T47D (cell line): ENCODE data around the gene ZDHHC14.
"Not testable (repeated sequence)": the region's sequence is repeated elsewhere in the genome, so short reads cannot be mapped to it uniquely, and the experiment has no call there.

Experiments
- DNase-seq, 2 experiments: peaks; one replicate each; pipeline versions ENCODE4 v3.0.0 to v3.0.0-alpha.2; 2011 to 2012; ENCODE audit warnings: low read depth in 1 of 2, low spot score in 1 of 2
- JUND ChIP-seq: IDR thresholded peaks from 2 replicates; pipeline ENCODE4 v1.6.1; 2012; ENCODE audit warnings: low read depth
- in situ Hi-C: cut with HindIII; loops from 2 replicates; pipeline ENCODE4 v1.10.0; 2016; ENCODE audit warnings: low sequenced_read_pairs, low pct_unique_long_range_greater_than_20kb

ZDHHC14 gene

DNA sequence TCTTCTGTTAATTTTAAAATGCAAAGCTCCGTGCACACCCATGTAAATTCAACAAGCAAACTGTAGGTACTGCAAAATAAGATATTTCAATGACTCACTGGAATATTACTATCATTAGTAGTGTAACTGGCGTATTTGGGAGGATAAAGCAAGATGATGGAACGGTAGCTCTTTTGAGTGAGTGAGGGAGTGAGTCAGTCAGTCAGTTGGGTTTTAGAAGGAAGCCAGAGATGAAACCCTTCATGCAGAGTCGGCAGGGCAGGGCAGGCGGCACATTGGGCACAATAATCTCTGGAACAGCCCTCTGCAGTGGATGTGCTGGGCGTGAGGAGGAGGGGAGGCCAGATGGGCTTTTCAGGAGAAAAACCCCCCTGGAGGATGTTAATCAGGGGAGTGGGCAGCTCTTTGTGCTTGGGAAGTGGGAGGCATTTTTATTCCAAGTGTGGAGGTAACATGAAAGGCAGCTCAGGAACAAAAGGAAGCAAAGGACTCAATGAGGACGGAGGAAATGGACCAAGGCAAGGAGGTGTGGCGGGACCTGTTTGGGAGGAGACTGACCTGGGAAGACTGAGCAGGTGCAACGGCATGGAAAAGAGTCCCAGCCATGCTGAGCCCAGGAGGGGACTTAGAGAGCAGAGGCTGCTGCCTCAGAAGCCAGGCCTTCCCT, 171.2 kb downstream of the ZDHHC14 start:
- in situ Hi-C loops = no loop called here
- DNase-seq = no peak
- no peak for TF ChIP-seq JUND

DNA sequence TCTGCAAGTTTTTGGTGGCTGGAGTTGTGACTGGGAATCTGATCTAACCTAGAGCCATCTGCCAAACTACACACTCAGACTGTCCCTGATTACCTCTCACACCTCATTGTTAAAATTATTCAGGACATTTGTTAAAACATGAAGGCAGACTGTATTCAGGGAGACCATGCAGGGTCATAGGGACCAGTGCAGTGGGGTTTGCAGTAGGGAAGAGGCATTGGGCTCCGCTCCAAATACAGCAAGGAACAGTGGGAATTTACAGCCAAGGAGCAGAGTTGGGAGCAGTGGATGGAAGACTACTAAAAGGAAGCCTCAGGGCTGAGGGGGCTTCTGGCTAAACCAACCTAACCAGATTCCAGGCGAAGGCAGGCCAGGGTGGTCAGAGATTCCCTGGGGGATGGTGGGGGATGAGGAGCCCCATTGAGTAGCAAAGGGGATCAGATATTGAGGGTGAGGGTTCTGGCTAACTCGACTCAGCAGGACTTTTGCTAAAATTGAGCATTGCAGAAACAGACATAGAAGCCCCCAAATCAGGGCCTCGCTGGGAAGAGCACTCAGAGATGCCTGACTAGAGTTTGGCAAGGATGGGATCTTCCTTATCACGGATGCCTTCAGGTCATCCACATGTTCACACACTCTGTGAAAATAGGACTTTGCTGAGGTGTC, 172.0 kb downstream of the ZDHHC14 start:
- no peak for DNase-seq
- in situ Hi-C loops = no loop called here
- TF ChIP-seq JUND = no peak

DNA sequence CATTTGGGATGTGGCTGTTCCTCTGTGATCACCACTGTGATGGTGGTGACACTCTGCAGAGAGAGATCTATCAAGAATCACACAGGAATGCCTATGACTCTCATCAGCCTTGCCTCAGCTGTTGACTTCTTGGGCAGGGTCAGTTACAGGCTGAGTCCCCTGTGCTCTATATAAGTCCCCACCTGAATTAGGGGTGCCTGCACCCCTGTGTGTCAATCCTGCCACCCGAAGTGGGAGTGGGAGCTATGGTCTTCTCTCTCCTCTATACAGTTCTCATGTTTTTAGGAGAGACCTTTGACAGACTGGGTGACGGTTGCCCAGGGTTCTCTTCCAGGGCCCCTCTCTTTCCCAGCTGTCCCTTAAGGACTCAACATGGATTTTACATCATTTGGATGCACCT, 173.8 kb downstream of the ZDHHC14 start:
- DNase-seq = no peak
- no peak for TF ChIP-seq JUND
- in situ Hi-C loops = no loop called here

DNA sequence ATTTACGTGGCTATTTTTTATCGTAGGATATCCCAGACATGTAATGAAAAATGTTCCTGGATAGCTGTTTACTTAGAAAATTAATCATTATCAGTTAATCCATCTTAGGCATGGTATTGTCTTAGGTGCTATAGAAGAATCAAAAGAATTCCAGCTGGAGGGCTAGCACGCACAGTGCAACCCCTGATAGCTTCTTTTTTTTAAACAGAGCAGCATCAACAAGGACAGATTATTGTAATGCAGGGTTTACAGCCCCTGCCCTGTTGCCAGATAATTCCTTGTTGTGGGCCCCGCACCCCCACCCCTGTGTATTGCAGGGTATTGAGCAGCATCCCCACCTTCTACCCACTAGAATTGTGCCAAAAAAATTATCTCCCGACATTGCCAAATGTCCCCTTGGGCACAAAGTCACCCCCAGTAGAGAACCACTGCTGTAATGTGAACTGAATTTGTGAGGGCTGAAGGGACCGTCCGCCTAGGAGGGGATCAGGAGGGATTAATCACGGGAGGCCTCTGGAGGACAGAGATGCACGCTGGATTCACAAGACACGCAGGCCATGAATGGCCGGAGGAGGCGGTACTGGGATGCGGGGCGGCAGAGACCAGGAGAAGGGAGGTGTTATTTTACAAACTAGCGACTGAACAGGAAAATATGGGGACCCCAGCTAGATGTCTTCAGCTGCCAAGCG, 174.6 kb downstream of the ZDHHC14 start:
- no peak for DNase-seq
- TF ChIP-seq JUND = no peak
- in situ Hi-C loops = no loop called here

DNA sequence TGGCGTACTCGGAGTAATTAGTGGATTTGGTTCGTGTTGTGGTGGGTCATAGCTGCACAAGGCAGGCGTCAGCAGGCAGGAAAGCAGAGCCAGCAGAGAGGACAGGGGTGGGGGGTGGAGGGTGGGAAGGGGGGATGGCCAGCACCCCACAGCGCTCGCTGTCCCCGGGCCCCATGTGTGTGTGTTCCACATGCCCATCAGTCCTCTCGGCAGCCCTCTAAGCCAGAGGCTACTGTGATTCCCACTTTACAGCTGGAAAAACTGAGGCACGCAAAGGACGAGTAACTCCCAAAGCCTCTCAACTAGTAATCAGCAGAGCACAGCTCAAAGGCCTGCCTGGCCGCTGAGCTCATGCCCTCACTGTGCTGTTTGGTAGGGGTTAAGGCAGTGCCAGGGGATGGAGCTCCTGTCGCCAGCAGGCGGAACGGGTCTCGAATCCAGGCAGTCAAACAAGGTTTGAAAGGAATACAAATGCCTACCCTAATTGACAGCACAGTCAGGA, 175.2 kb downstream of the ZDHHC14 start:
- TF ChIP-seq JUND = no peak
- no peak for DNase-seq
- in situ Hi-C loops = no loop called here

DNA sequence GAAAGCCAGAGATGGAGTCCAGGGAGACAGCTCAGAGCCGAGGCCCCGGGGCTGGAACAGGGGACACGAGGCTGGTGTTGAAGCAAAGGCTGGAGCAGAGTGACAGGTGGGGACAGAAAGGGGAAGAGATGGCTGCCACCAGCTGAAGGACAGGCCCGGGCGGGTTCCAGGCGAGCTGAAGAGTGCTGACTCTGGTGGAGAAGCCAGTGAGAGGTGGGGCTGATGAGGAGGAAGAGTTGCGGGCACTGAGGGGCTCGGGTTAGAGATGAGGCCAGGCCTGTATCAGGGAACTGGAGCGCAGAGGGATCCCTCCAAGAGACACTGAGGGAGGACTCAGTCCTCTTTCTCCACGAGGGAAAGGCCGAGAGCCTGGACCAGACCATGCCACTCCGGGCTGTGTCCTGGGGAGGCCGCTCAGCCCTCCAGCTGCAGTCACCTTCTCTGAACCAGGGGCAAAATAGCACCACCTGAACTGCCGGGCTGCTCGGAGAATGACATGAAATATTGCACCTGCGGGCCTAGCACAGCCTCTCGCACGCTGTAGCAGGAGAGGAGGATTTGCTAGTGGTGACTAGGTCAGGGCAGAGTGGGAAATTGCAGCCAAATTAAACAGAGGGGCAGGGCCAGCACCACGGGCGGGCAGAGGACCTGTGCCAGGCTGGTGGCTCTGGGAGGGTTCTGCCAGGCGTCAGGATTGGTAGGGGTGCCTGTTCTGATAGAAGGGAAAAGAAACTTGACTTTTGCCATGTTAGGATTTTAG, 175.9 kb downstream of the ZDHHC14 start:
- TF ChIP-seq JUND = no peak
- in situ Hi-C loops = no loop called here
- DNase-seq = peak; percentile 9 to 67

DNA sequence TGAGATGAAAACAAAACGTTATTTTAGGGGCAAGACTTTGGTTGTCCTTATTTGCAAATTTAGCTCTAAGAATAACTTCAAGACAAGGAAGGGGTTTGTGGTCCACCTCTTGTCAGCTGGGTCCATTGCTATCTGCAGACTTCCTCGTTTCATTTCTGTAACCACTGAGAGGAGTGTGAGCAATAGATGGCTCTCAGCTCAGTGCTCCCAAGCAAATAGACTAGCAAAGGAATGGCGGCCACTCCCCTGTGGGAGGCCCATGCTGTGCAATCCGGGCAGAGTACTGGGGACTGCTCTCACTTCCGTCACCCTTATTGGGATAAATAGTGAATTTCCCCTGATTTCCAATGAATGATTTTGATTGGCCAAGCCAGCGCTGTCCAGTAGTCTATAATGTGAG, 176.6 kb downstream of the ZDHHC14 start:
- in situ Hi-C loops = no loop called here
- no peak for DNase-seq
- no peak for TF ChIP-seq JUND

DNA sequence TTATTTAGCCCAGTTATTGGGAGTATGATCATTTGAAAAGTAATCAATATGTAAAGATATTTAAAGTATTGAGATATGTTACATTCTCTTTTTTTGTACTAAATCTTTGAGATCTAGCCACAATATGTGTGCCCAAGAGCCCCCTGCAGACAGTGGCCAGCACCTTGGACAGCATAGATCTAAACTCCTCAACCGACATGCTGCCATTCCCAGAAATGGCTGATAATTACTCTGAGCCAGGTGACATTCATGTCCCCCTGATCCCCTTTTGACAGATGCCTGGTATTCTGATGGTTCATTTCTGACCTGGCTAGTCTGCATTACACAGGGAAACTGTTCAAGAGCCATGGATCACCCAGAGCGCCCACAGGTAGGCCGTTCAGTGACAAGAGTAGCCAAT, 177.1 kb downstream of the ZDHHC14 start:
- no peak for TF ChIP-seq JUND
- DNase-seq = no peak
- in situ Hi-C loops = no loop called here

DNA sequence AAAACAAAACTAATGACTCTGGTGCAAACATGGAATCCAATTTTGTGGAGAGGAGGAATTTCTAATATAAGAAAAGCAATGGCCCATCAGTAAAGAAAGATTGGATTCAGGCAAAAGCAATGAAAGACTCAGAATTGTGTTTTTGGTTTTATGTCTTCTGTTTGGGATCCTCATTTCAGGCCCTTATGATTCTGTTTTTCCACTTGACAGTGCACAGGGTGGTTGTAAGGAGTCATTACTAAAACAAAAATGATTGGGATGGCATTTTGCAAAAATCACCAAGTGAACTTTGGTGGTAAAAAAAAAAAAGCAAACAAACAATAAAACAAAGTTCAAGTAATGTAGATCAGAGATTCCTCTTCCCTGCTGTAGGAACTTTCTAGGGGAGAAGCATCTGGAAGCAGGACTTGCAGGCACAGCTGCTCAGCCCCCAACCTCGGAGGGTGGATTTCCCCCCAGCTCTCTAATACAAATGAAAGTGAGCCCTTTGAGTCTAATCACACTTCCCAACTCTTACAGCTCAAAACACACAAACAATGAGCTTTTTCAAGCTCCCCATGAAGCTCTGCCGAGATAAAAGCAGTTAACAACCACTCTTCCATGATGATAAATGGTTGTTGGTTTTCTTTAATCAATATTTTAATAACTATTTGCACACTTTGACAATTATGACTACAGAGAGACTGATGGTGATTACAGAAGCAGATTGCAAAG, 177.7 kb downstream of the ZDHHC14 start:
- DNase-seq = no peak
- in situ Hi-C loops = no loop called here
- TF ChIP-seq JUND = no peak

DNA sequence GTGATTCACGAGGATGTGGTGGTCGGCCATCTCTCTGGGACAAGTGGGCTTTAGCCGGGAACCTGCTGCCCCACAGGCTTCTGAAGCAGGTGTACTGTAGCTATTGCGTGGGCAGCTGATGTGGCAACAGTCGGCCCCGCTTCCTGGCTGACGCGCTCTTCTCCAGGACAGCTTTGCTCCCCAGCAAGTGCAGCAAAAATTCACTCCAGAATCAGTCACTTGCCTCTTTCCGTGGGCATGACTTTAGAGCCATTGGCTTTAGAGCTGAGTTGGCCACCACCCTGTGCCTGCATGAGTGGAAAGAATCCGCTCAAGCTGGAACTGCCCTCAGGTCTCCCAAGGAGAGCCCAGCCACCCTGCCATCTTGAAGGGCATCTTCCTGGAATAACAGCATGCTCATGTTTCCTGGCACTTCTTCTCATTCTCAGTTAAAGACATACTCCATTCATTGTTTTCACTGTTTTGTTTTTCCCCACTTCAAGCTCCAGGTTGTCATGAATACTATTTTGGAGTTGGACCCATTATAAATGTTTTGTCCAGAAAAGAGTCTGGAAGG, 178.3 kb downstream of the ZDHHC14 start:
- TF ChIP-seq JUND = no peak
- in situ Hi-C loops = no loop called here
- DNase-seq = no peak

DNA sequence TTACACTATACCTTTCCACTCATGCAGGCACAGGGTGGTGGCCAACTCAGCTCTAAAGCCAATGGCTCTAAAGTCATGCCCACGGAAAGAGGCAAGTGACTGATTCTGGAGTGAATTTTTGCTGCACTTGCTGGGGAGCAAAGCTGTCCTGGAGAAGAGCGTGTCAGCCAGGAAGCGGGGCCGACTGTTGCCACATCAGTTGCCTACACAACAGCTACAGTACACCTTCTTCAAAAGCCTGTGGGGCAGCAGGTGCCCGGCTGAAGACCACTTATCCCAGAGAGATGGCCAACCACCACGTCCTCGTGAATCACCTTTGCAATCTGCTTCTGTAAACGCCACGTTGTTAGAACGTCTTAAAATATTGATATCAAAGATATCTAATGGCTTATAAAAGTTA, 179.1 kb downstream of the ZDHHC14 start:
- DNase-seq, in situ Hi-C loops: not testable (repeated sequence)

DNA sequence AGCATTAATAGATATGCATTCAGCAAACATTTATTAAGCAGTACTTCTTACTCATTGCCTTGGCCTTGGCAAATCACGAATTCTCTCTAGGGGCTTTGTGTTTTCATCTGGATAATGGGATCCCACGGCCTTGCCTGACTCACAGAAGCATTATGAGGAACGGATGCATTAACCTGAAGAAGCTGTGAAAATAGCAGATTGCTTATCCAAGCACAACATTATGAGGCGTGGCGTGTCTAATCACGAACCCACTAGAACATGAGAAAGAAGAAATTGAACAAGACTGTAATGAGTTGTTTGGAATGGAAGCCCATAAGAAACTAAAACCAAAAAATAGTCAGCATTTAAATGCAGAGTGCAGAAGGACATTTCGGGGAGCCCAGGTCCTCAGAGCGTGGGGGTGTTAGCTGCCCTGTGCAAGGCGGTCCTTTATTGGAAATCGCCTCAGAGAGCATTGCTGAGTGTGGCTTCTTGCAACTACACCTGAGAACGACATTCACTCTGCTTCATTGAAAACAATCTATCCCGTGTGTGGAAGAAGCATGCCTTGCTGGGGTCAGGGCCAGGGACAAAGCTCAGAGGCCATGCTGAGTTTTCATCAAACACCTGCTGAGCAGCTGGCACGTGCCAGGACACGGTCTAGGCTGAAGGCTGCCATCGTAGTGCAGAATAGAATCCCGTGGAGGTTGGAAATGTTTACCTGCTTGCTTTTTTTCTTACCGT, 179.9 kb downstream of the ZDHHC14 start:
- in situ Hi-C loops = no loop called here
- no peak for TF ChIP-seq JUND
- no peak for DNase-seq
